Stomach (tissue), 9 donors: ENCODE results near the gene THYN1. TPM values are rescaled to one million over a fixed set of nuclear protein-coding genes. Genes with fewer than 3 reads are reported as not detected.

Source experiments
- DNase-seq, 2 donors: peaks; one replicate each; pipeline versions ENCODE4 v3.0.0 to v3.0.0-alpha.2; 2013 to 2019
- H3K27ac ChIP-seq, 5 donors: fragments of 200-600 bp in 4 of 5; sonication (generic) in 4 of 5; one replicate each; pipeline ENCODE4 v1.5.1; 2013 to 2019; ENCODE audit warnings: mild to moderate bottlenecking in 1 of 5, moderate library complexity in 1 of 5
- H3K27me3 ChIP-seq, 3 donors: fragments of 200-600 bp; sonication (generic); one replicate each; pipeline ENCODE4 v1.5.1; 2017 to 2019; ENCODE audit warnings: mixed run types in 1 of 3
- H3K36me3 ChIP-seq, 4 donors: fragments of 200-600 bp; sonication (generic); 1 replicate in 3 of 4; 2 replicates in 1 of 4; pipeline ENCODE4 v1.5.1; 2016 to 2019
- H3K4me1 ChIP-seq, 4 donors: fragments of 200-600 bp; sonication (generic); one replicate each; pipeline ENCODE4 v1.5.1; 2016 to 2019
- H3K4me3 ChIP-seq, 4 donors: fragments of 200-600 bp; sonication (generic) in 3 of 4; one replicate each; pipeline ENCODE4 v1.5.1; 2016 to 2019; ENCODE audit warnings: mild to moderate bottlenecking in 1 of 4
- H3K9me3 ChIP-seq, 4 donors: fragments of 200-600 bp; sonication (generic); one replicate each; pipeline ENCODE4 v1.5.1; 2016 to 2019
- CTCF ChIP-seq, 7 experiments: fragments of 450-650 bp in 4 of 7; fragments of 200-600 bp in 3 of 7; sonication (generic) in 3 of 7; IDR thresholded peaks; one replicate each; pipeline ENCODE4 v1.5.1; 2016 to 2019; ENCODE audit warnings: antibody characterized with exemption in 7 of 7, control low read depth in 2 of 7, mild to moderate bottlenecking in 1 of 7
- EP300 ChIP-seq: sonication (generic); formaldehyde crosslinking; IDR thresholded peaks from one replicate; pipeline ENCODE4 v1.6.1; 2017; ENCODE audit warnings: antibody characterized with exemption
- POLR2A ChIP-seq, 4 donors: fragments of 450-650 bp; IDR thresholded peaks; one replicate each; pipeline ENCODE4 v1.6.1; 2016; ENCODE audit warnings: antibody characterized with exemption in 4 of 4, control low read depth in 2 of 4, mild to moderate bottlenecking in 1 of 4, moderate library complexity in 1 of 4
- POLR2AphosphoS5 ChIP-seq, 3 donors: sonication (generic); formaldehyde crosslinking; IDR thresholded peaks; one replicate each; pipeline ENCODE4 v1.6.1; 2016; ENCODE audit warnings: antibody characterized with exemption in 3 of 3
- WGBS, 5 donors: extraction: QIAGEN DNeasy Blood & Tissue Kit in 3 of 5; methylation state at CpG; one replicate each; pipeline versions ENCODE4 v1.1.5 to v1.1.7; 2013 to 2018; 5-methylcytosine and 5-hydroxymethylcytosine counted together
- intact Hi-C: fragments of 100-400 bp; cut with DNase I; formaldehyde crosslinking; loops from one replicate; pipeline ENCODE4 v1.15.1; 2023; ENCODE audit warnings: low total_unique reads
- polyA plus RNA-seq, 3 donors: library from polyadenylated mRNA; stranded (reverse); fragments of 200-250 nt; gene quantifications; one replicate each; pipeline ENCODE4 v1.2.3, GENCODE V29; 2013
- total RNA-seq, 5 donors: library from RNA; depleted of rRNA; stranded (reverse); fragments of >200 nt; gene quantifications; one replicate each; pipeline versions ENCODE4 v1.1.0 to v1.2.3, GENCODE V29; 2014 to 2016
- donor health status: healthy with polysubstance abuse.
- donor health status: Bipolar disorder and iron deficiency.
- donor health status: healthy.

THYN1 gene
- total and polyA plus RNA-seq, 8 donors: 4.6 to 62.1 (median 40.0) TPM

DNA sequence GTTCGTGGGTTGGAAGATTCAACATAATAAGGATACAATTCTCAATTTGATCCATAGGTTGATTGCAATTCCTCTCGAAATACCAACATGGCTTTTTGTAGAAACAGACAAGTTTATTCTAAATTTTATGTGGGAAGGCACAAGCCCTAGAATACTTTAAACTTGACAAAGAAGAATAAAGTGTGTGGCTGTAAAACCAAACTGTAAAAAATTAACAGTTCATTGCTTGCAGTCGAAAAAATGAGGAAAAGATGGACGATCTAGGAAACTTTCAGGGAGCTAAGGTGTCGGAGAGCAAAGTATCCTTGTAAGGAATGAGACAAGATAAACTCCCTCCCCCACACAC is 22.0 kb upstream of the THYN1 start:
- H3K27me3 ChIP-seq: peaks cover 19 to 93% (median 63%) of the 10 kb centered on the region in 3 donors

GRCh38 chr11:134273317-134273712 is 20.2 kb upstream of the THYN1 start:
- intact Hi-C loops: no loop called here
- no peak overlapping the region for H3K27ac ChIP-seq
- no peak for DNase-seq
- H3K9me3 ChIP-seq: peaks cover 0 to 2% (median 0%) of the 10 kb centered on the region in 4 donors
- no peaks in the 10 kb centered on the region for H3K36me3 ChIP-seq
- 25 to 41% (median 40%) methylated on average over 3 of the region's 3 CpGs for WGBS, 5 donors
- no peak overlapping the region for H3K4me3 ChIP-seq
- H3K4me1 ChIP-seq: peaks cover 18 to 22% (median 21%) of the 10 kb centered on the region in 4 donors
- TF ChIP-seq CTCF (IDR thresholded peaks at IDR 0.05): no peak
- no peak for TF ChIP-seq POLR2AphosphoS5 (IDR thresholded peaks at IDR 0.05)
- TF ChIP-seq POLR2A (IDR thresholded peaks at IDR 0.05): no peak
- no peak for TF ChIP-seq EP300
- peaks cover 19 to 87% (median 60%) of the 10 kb centered on the region in 3 donors for H3K27me3 ChIP-seq

More for the DNA sequence above, 22.0 kb upstream of the THYN1 start:
- Histone ChIP-seq H3K36me3 (no peaks in the 10 kb centered on the region), H3K9me3 (peaks cover 0 to 7% (median 0%) of the 10 kb centered on the region in 4 donors), H3K4me1 (peaks cover 18 to 22% (median 21%) of the 10 kb centered on the region in 4 donors), H3K4me3 (no peak overlapping the region), H3K27ac (no peak overlapping the region)
- no peak for DNase-seq
- intact Hi-C loops: no loop called here
- TF ChIP-seq POLR2A (IDR thresholded peaks at IDR 0.05) (no peak), POLR2AphosphoS5 (IDR thresholded peaks at IDR 0.05) (no peak), CTCF (IDR thresholded peaks at IDR 0.05) (no peak), EP300 (no peak)
- WGBS, 5 donors: 19 to 23% (median 22%) methylated on average over 5 of the region's 5 CpGs

GRCh38 chr11:134272381-134273316 is 19.5 kb upstream of the THYN1 start:
- 29 to 38% (median 32%) methylated on average over 18 of the region's 18 CpGs for WGBS, 5 donors

More at GRCh38 chr11:134272381-134273316, 19.5 kb upstream of the THYN1 start:
- Histone ChIP-seq H3K36me3 (no peaks in the 10 kb centered on the region), H3K4me1 (peaks cover 18 to 22% (median 21%) of the 10 kb centered on the region in 4 donors), H3K27me3 (peaks cover 19 to 81% (median 53%) of the 10 kb centered on the region in 3 donors), H3K9me3 (no peaks in the 10 kb centered on the region), H3K27ac (no peak overlapping the region), H3K4me3 (no peak overlapping the region)
- no peak for TF ChIP-seq POLR2AphosphoS5 (IDR thresholded peaks at IDR 0.05)
- TF ChIP-seq CTCF (IDR thresholded peaks at IDR 0.05): no peak
- no peak for TF ChIP-seq POLR2A (IDR thresholded peaks at IDR 0.05)
- TF ChIP-seq EP300: no peak
- intact Hi-C loops: no loop called here
- peak in 1 of 2 donors; percentile 46 for DNase-seq
